HEK293 (cell line): ENCODE results near the gene HLA-DMB.

Source experiments
- CTCF ChIA-PET: fragments of 350-600 bp; formaldehyde crosslinking; extraction: SDS; loops from one replicate; lab custom pipeline; 2021; ENCODE audit warnings: antibody characterized with exemption; lab: Yijun Ruan, JAX
- POLR2A ChIA-PET: fragments of 300-600 bp; formaldehyde crosslinking; extraction: SDS; loops from one replicate; lab custom pipeline; 2020; ENCODE audit warnings: antibody characterized with exemption, inconsistent platforms; lab: Yijun Ruan, JAX
- H3K27ac ChIP-seq: fragments of 200-500 bp; sonication (Bioruptor generic); 2 replicates; pipeline ENCODE4 v1.5.1; 2014; ENCODE audit warnings: low read depth, low read length, control low read depth, inconsistent platforms; ENCODE audit errors: extremely low read depth
- H3K36me3 ChIP-seq, 2 experiments: fragments of 200-500 bp in 1 of 2; sonication (Bioruptor generic) in 1 of 2; 1 replicate in 1 of 2; 2 replicates in 1 of 2; pipeline ENCODE4 v1.5.1; 2014 to 2017; ENCODE audit warnings: inconsistent platforms in 2 of 2, low read length in 2 of 2; ENCODE audit not compliant: control insufficient read depth in 2 of 2, insufficient read depth in 1 of 2
- H3K4me1 ChIP-seq: fragments of 200-500 bp; sonication (Bioruptor generic); 2 replicates; pipeline ENCODE4 v1.5.1; 2014; ENCODE audit warnings: mild to moderate bottlenecking, low read length, inconsistent platforms; ENCODE audit not compliant: control insufficient read depth, insufficient read depth
- H3K4me3 ChIP-seq: 2 replicates; pipeline ENCODE4 v1.5.1; 2011; ENCODE audit warnings: low read depth, mild to moderate bottlenecking, control low read depth, low read length, moderate library complexity
- H3K9me3 ChIP-seq: fragments of 200-500 bp; sonication (Bioruptor generic); 2 replicates; pipeline ENCODE4 v1.5.1; 2014; ENCODE audit warnings: low read depth, low read length, inconsistent platforms; ENCODE audit not compliant: control insufficient read depth, insufficient read depth
- BCL11A ChIP-seq: fragments of 450-650 bp; formaldehyde crosslinking; IDR thresholded peaks from 2 replicates; pipeline ENCODE4 v1.5.1; 2016; ENCODE audit warnings: low read depth, missing biosample characterization, missing genetic modification characterization
- MEIS1 ChIP-seq: sonication (generic); formaldehyde crosslinking; IDR thresholded peaks from 2 replicates; pipeline ENCODE4 v1.8.1; 2022; ENCODE audit warnings: missing genetic modification reagents, mild to moderate bottlenecking, borderline replicate concordance
- WT1 ChIP-seq: fragments of 450-650 bp; formaldehyde crosslinking; IDR thresholded peaks from 2 replicates; pipeline ENCODE4 v1.5.1; 2016; ENCODE audit warnings: missing biosample characterization, missing genetic modification characterization
- ZBTB17 ChIP-seq: fragments of 450-650 bp; formaldehyde crosslinking; IDR thresholded peaks from 2 replicates; pipeline ENCODE4 v1.5.1; 2016; ENCODE audit warnings: missing biosample characterization, missing genetic modification characterization
- ZFHX2 ChIP-seq: fragments of 450-650 bp; formaldehyde crosslinking; conservative IDR thresholded peaks from 2 replicates; pipeline ENCODE4 v1.5.1; 2016; ENCODE audit warnings: missing biosample characterization, missing genetic modification characterization
- ZNF155 ChIP-seq: fragments of 450-650 bp; formaldehyde crosslinking; IDR thresholded peaks from 2 replicates; pipeline ENCODE4 v1.5.1; 2016; ENCODE audit warnings: missing biosample characterization, missing genetic modification characterization
- ZNF184 ChIP-seq: fragments of 450-650 bp; IDR thresholded peaks from 2 replicates; pipeline ENCODE4 v1.5.1; 2018; ENCODE audit warnings: missing biosample characterization, mild to moderate bottlenecking, missing genetic modification characterization
- ZNF19 ChIP-seq: fragments of 450-650 bp; formaldehyde crosslinking; IDR thresholded peaks from 2 replicates; pipeline ENCODE4; 2016; ENCODE audit warnings: missing biosample characterization, missing genetic modification characterization, low read depth
- ZNF24 ChIP-seq: fragments of 450-650 bp; formaldehyde crosslinking; IDR thresholded peaks from 2 replicates; pipeline ENCODE4 v1.5.1; 2016; ENCODE audit warnings: missing biosample characterization, missing genetic modification characterization
- ZNF335 ChIP-seq: fragments of 450-650 bp; formaldehyde crosslinking; conservative IDR thresholded peaks from 2 replicates; pipeline ENCODE4 v1.5.1; 2016; ENCODE audit warnings: missing biosample characterization, missing genetic modification characterization
- ZNF510 ChIP-seq: fragments of 450-650 bp; formaldehyde crosslinking; IDR thresholded peaks from 2 replicates; pipeline ENCODE4 v1.5.1; 2018; ENCODE audit warnings: mild to moderate bottlenecking, missing genetic modification characterization, missing biosample characterization; ENCODE audit not compliant: insufficient replicate concordance
- ZNF530 ChIP-seq: fragments of 450-650 bp; formaldehyde crosslinking; IDR thresholded peaks from 2 replicates; pipeline ENCODE4 v1.5.1; 2016; ENCODE audit warnings: low read depth, missing biosample characterization, missing genetic modification characterization
- ZNF571 ChIP-seq: fragments of 450-650 bp; formaldehyde crosslinking; IDR thresholded peaks from 2 replicates; pipeline ENCODE4 v1.5.0; 2017; ENCODE audit warnings: missing biosample characterization, missing genetic modification characterization
- ZNF585B ChIP-seq: fragments of 450-650 bp; formaldehyde crosslinking; IDR thresholded peaks from 2 replicates; pipeline ENCODE4 v1.5.1; 2016; ENCODE audit warnings: missing biosample characterization, missing genetic modification characterization
- ZNF747 ChIP-seq: fragments of 450-650 bp; formaldehyde crosslinking; IDR thresholded peaks from 2 replicates; pipeline ENCODE4 v1.5.1; 2016; ENCODE audit warnings: missing biosample characterization, missing genetic modification characterization
- ZNF792 ChIP-seq: fragments of 450-650 bp; formaldehyde crosslinking; IDR thresholded peaks from 2 replicates; pipeline ENCODE4 v1.5.1; 2016; ENCODE audit warnings: missing biosample characterization, missing genetic modification characterization
- ZNF830 ChIP-seq: fragments of 450-650 bp; IDR thresholded peaks from 2 replicates; pipeline ENCODE4 v1.5.0; 2018; ENCODE audit warnings: missing biosample characterization, missing genetic modification characterization, low read depth, mild to moderate bottlenecking, moderate library complexity
- TF ChIP-seq, protein P1 (sequence below): fragments of 450-650 bp; formaldehyde crosslinking; IDR thresholded peaks from 2 replicates; pipeline ENCODE4 v1.5.1; 2017; ENCODE audit warnings: missing biosample characterization, missing genetic modification characterization
- TF ChIP-seq, protein P2 (sequence below): fragments of 450-650 bp; formaldehyde crosslinking; IDR thresholded peaks from 2 replicates; pipeline ENCODE4 v1.5.1; 2016; ENCODE audit warnings: missing biosample characterization, missing genetic modification characterization, borderline replicate concordance
- TF ChIP-seq, protein P3 (sequence below): fragments of 450-650 bp; formaldehyde crosslinking; IDR thresholded peaks from 2 replicates; pipeline ENCODE4 v1.5.1; 2016; ENCODE audit warnings: missing biosample characterization, missing genetic modification characterization, borderline replicate concordance
- TF ChIP-seq, protein P4 (sequence below): fragments of 450-650 bp; formaldehyde crosslinking; IDR thresholded peaks from 2 replicates; pipeline ENCODE4 v1.5.1; 2016; ENCODE audit warnings: missing biosample characterization, missing genetic modification characterization
- TF ChIP-seq, protein P5 (sequence below): fragments of 450-650 bp; formaldehyde crosslinking; IDR thresholded peaks from 2 replicates; pipeline ENCODE4 v1.5.1; 2017; ENCODE audit warnings: missing biosample characterization, missing genetic modification characterization

The HLA-DMB gene

DNA sequence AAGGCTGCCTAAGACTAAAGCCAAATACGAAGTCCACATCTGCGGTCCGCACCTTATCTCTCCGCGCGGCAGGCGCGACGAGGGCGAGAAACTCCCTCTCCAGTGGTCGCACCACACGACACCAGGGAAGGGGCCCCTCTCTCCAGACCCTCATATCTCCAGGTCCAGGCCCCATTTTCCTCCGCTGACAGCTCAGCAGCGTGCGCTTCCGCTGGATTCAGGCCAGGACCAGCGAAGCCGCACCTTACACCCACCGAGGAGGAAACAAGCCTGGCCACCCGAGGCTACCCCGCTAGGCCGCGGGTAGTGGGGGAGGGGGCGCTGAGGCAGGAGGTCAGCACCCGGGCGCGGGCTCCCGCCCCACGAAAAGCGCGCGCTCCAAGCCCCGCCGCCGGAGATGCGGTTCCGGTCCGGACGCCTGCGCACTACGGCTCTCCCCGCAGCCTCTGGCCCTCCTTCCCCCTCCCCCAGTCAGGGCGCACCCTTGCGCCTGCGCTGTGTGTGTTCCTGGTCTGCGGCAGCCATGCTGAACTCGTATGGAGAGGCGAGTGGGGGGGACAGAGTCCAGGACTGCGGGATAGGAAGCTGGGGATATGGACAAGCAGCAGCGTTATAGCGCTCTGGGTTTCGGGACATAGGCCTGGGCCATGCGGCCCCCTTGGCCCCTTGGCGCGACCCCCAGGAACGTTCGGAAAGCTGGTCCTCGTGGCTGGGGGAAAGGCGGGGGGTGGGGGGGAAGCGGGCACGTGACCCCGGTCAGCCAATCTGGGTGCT, 27.5 kb upstream of the HLA-DMB start, which contains the start of gene BRD2:
BRD2 (plus strand) TSS at position 502 of the 774 bp plus-strand sequence. CDS start 4,305 bp downstream, outside the sequence.
- H3K9me3 ChIP-seq = no peaks in the 10 kb centered on the region
- ChIA-PET CTCF (interaction anchor here (0.6 to 18.0 kb wide), 20 partner anchors 9 to 180 kb away, joined by 3 to 344 read pairs (median 5); partner anchors contain the start of genes HLA-DMA, PSMB9, TAP1 and TAP2), POLR2A (interaction anchor here (0.5 to 11.3 kb wide), 13 partner anchors 9 to 1134 kb away, joined by 3 to 405 read pairs (median 9); partner anchors contain the start of genes HLA-DMA and HLA-DMB)
- H3K4me1 ChIP-seq = peaks cover 11% of the 10 kb centered on the region
- peak within 1 kb of the TSS; percentile 85 for H3K4me3 ChIP-seq
- peaks cover 2 to 24% of the 10 kb centered on the region in 2 experiments; a peak in 2 of 3 replicates for H3K36me3 ChIP-seq
- peak within 1 kb of the TSS; percentile 99 for H3K27ac ChIP-seq
- no peak for TF ChIP-seq ZNF585B (tag by site-specific recombination)
- TF ChIP-seq ZNF24 (tag by site-specific recombination) = peak; percentile 69; the same call in 1 of the 2 replicates
- TF ChIP-seq MEIS1 (CRISPR knock-in tag) = no peak
- TF ChIP-seq ZNF335 (tag by site-specific recombination) = peak; percentile 79
- TF ChIP-seq, protein P1, sequence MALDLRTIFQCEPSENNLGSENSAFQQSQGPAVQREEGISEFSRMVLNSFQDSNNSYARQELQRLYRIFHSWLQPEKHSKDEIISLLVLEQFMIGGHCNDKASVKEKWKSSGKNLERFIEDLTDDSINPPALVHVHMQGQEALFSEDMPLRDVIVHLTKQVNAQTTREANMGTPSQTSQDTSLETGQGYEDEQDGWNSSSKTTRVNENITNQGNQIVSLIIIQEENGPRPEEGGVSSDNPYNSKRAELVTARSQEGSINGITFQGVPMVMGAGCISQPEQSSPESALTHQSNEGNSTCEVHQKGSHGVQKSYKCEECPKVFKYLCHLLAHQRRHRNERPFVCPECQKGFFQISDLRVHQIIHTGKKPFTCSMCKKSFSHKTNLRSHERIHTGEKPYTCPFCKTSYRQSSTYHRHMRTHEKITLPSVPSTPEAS = 0 out of 2 replicates have a peak, but pooled peaks have one; percentile 29
- TF ChIP-seq, protein P2, sequence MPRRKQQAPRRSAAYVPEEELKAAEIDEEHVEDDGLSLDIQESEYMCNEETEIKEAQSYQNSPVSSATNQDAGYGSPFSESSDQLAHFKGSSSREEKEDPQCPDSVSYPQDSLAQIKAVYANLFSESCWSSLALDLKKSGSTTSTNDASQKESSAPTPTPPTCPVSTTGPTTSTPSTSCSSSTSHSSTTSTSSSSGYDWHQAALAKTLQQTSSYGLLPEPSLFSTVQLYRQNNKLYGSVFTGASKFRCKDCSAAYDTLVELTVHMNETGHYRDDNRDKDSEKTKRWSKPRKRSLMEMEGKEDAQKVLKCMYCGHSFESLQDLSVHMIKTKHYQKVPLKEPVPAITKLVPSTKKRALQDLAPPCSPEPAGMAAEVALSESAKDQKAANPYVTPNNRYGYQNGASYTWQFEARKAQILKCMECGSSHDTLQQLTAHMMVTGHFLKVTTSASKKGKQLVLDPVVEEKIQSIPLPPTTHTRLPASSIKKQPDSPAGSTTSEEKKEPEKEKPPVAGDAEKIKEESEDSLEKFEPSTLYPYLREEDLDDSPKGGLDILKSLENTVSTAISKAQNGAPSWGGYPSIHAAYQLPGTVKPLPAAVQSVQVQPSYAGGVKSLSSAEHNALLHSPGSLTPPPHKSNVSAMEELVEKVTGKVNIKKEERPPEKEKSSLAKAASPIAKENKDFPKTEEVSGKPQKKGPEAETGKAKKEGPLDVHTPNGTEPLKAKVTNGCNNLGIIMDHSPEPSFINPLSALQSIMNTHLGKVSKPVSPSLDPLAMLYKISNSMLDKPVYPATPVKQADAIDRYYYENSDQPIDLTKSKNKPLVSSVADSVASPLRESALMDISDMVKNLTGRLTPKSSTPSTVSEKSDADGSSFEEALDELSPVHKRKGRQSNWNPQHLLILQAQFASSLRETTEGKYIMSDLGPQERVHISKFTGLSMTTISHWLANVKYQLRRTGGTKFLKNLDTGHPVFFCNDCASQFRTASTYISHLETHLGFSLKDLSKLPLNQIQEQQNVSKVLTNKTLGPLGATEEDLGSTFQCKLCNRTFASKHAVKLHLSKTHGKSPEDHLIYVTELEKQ (tag by site-specific recombination) = no peak
- peak; percentile 80; the same call in 1 of the 2 replicates for TF ChIP-seq ZNF792 (tag by site-specific recombination)
- TF ChIP-seq, protein P3, sequence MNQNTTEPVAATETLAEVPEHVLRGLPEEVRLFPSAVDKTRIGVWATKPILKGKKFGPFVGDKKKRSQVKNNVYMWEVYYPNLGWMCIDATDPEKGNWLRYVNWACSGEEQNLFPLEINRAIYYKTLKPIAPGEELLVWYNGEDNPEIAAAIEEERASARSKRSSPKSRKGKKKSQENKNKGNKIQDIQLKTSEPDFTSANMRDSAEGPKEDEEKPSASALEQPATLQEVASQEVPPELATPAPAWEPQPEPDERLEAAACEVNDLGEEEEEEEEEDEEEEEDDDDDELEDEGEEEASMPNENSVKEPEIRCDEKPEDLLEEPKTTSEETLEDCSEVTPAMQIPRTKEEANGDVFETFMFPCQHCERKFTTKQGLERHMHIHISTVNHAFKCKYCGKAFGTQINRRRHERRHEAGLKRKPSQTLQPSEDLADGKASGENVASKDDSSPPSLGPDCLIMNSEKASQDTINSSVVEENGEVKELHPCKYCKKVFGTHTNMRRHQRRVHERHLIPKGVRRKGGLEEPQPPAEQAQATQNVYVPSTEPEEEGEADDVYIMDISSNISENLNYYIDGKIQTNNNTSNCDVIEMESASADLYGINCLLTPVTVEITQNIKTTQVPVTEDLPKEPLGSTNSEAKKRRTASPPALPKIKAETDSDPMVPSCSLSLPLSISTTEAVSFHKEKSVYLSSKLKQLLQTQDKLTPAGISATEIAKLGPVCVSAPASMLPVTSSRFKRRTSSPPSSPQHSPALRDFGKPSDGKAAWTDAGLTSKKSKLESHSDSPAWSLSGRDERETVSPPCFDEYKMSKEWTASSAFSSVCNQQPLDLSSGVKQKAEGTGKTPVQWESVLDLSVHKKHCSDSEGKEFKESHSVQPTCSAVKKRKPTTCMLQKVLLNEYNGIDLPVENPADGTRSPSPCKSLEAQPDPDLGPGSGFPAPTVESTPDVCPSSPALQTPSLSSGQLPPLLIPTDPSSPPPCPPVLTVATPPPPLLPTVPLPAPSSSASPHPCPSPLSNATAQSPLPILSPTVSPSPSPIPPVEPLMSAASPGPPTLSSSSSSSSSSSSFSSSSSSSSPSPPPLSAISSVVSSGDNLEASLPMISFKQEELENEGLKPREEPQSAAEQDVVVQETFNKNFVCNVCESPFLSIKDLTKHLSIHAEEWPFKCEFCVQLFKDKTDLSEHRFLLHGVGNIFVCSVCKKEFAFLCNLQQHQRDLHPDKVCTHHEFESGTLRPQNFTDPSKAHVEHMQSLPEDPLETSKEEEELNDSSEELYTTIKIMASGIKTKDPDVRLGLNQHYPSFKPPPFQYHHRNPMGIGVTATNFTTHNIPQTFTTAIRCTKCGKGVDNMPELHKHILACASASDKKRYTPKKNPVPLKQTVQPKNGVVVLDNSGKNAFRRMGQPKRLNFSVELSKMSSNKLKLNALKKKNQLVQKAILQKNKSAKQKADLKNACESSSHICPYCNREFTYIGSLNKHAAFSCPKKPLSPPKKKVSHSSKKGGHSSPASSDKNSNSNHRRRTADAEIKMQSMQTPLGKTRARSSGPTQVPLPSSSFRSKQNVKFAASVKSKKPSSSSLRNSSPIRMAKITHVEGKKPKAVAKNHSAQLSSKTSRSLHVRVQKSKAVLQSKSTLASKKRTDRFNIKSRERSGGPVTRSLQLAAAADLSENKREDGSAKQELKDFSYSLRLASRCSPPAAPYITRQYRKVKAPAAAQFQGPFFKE = no peak
- TF ChIP-seq, protein P4, sequence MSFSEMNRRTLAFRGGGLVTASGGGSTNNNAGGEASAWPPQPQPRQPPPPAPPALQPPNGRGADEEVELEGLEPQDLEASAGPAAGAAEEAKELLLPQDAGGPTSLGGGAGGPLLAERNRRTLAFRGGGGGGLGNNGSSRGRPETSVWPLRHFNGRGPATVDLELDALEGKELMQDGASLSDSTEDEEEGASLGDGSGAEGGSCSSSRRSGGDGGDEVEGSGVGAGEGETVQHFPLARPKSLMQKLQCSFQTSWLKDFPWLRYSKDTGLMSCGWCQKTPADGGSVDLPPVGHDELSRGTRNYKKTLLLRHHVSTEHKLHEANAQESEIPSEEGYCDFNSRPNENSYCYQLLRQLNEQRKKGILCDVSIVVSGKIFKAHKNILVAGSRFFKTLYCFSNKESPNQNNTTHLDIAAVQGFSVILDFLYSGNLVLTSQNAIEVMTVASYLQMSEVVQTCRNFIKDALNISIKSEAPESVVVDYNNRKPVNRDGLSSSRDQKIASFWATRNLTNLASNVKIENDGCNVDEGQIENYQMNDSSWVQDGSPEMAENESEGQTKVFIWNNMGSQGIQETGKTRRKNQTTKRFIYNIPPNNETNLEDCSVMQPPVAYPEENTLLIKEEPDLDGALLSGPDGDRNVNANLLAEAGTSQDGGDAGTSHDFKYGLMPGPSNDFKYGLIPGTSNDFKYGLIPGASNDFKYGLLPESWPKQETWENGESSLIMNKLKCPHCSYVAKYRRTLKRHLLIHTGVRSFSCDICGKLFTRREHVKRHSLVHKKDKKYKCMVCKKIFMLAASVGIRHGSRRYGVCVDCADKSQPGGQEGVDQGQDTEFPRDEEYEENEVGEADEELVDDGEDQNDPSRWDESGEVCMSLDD (tag by site-specific recombination) = peak; percentile 94
- TF ChIP-seq ZNF19 = 0 out of 2 replicates have a peak, but pooled peaks have one; percentile 21
- TF ChIP-seq ZNF530 (tag by site-specific recombination) = no peak
- peak; percentile 75 for TF ChIP-seq WT1 (tag by site-specific recombination)
- TF ChIP-seq ZNF747 (tag by site-specific recombination) = no peak
- peak; percentile 67; the same call in 1 of the 2 replicates for TF ChIP-seq BCL11A (tag by site-specific recombination)
- no peak for TF ChIP-seq ZNF571 (tag by site-specific recombination)
- TF ChIP-seq ZBTB17 (tag by site-specific recombination) = peak; percentile 46; the same call in 1 of the 2 replicates
- peak; percentile 70; the same call in 1 of the 2 replicates for TF ChIP-seq ZFHX2 (tag by site-specific recombination)
- TF ChIP-seq, protein P5, sequence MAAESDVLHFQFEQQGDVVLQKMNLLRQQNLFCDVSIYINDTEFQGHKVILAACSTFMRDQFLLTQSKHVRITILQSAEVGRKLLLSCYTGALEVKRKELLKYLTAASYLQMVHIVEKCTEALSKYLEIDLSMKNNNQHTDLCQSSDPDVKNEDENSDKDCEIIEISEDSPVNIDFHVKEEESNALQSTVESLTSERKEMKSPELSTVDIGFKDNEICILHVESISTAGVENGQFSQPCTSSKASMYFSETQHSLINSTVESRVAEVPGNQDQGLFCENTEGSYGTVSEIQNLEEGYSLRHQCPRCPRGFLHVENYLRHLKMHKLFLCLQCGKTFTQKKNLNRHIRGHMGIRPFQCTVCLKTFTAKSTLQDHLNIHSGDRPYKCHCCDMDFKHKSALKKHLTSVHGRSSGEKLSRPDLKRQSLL (tag by site-specific recombination) = no peak
- no peak for TF ChIP-seq ZNF830 (tag by site-specific recombination)
- no peak for TF ChIP-seq ZNF184 (tag by site-specific recombination)
- TF ChIP-seq ZNF510 (tag by site-specific recombination) = no peak
- no peak for TF ChIP-seq ZNF155 (tag by site-specific recombination)
